Measurements from ENCODE around the gene TET3. TPM values are rescaled to one million over a fixed set of nuclear protein-coding genes. Genes with fewer than 3 reads are reported as not detected.

TET3 gene
- total and polyA plus RNA-seq, 2 of the 4 experiments (the other 2 are of a cell fraction): 1.6 to 1.8 TPM

DNA sequence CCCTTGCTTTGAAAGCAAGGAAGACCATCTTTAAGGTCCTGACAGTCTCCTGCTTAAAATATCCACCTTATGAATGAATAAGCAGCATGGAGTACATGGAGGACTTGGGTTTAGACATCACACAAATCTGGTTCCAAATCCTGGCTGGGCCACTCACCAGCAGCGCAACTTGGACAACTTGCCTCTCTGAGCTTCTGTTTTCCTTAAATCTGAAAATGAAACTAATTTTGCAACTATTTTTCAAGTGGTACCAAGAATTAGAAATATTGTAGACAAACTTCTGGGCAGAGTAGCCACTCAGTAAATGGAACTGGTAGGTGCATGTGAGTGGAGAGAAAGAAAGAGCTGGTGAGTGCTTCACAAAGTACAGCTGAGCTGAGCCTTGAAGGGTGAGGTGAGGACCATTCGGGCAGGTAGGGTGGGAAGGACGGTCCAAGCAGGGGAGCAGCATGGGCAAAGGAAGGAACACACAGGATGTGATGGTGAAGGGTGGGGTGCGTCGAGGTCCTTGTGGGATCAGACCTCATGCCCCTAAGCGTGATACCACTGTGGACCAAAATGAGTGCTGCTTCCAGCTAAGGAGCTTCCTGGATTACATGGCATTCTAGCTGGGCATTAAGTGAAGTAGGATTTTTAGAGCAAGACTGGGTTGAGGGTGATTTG lies 14.4 kb upstream of the TET3 start (continued):
- TF ChIP-seq MAZ (IDR thresholded peaks at IDR 0.05; ENCODE audit: borderline replicate concordance, low read depth, low read length): no peak

DNA sequence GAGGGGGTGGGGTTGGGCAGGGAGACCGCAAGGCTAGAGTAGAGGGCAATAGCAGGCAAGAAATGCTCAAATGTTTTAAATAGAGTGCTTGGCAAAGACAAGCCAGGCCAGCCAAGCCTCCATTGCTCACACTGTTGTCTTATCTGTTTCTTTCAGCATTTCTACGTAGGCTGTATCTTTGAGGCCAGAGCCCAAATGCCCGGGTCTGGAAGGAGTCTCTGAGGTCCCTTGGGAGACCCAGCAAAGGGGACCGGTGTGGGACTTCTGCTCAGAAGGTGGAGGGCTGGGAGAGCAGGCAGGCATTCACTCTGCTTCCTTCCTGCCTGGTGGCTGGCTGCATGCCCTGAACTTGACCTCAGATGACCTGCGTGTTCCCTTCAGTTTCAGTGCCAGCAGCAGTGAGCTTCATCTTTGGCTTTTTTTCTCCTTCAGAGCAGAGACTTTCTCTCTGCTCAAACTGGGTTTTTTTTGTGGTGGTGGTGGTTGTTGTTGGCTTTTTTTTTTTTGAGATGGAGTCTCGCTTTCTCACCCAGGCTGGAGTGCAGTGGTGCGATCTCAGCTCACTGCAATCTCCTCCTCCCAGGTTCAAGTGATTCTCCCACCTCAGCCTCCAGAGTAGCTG lies 13.7 kb upstream of the TET3 start:
- no TSS peak for BruUV-seq (replicated peaks)
- H2AFZ ChIP-seq (replicated peaks; ENCODE audit: low read length, poor library complexity): no peak overlapping the region

More for the DNA sequence above, 13.7 kb upstream of the TET3 start:
- intact Hi-C loops (cut with micrococcal nuclease) (no loop called here), in situ Hi-C loops (cut with MboI; ENCODE audit: low sequenced_read_pairs) (no loop called here), dilution Hi-C loops (cut with HindIII; ENCODE audit: low sequenced_read_pairs, unreplicated experiment) (no loop called here)
- H3K4ac ChIP-seq (ENCODE audit: low read depth, low read length): peak overlapping the region; percentile 17; the same call in 1 of the 2 replicates
- H3K9me1 ChIP-seq (ENCODE audit: insufficient read depth, low read length): peaks cover 4% of the 10 kb centered on the region; the same call in 1 of the 2 replicates
- WGBS, 2 experiments (ENCODE audit: extremely low coverage in 2 of 2, insufficient read length in 1 of 2): 70% methylated on average over 3 of the region's 7 CpGs; no CpG with 5 or more reads in 1 of the 2 experiments
- H2BK120ac ChIP-seq (ENCODE audit: low read depth, low read length): no peak overlapping the region
- H4K5ac ChIP-seq (ENCODE audit: low read depth, low read length): no peak overlapping the region
- H3K36me3 ChIP-seq (ENCODE audit: control insufficient read depth, insufficient read depth, low read length): no peaks in the 10 kb centered on the region
- H2BK15ac ChIP-seq (ENCODE audit: low read depth, low read length): no peak overlapping the region
- H3K4me1 ChIP-seq (ENCODE audit: control insufficient read depth, insufficient read depth, low read length): peaks cover 4% of the 10 kb centered on the region; the same call in 1 of the 2 replicates
- H3K79me1 ChIP-seq (ENCODE audit: low read depth in 1 of 2, low read length in 2 of 2): no peaks in the 10 kb centered on the region
- H4K8ac ChIP-seq (ENCODE audit: low read depth in 2 of 2, low read length in 2 of 2): no peak overlapping the region
- no peak overlapping the region for H2AK5ac ChIP-seq (ENCODE audit: low read depth, low read length)
- no peak overlapping the region for H3K4me3 ChIP-seq (ENCODE audit: insufficient read depth, low read depth, low read length)
- no peak overlapping the region for H2AK9ac ChIP-seq (replicated peaks; ENCODE audit: low read depth, low read length, poor library complexity)
- no peak overlapping the region for H3K23ac ChIP-seq (ENCODE audit: low read depth, low read length)
- H3K27me3 ChIP-seq (ENCODE audit: control insufficient read depth, insufficient read depth, low read length): peaks cover 2% of the 10 kb centered on the region; the same call in 1 of the 2 replicates
- DNase-seq (no peak), ATAC-seq (ENCODE audit: low read depth) (0 out of 2 replicates have a peak, but pooled peaks have one; percentile 16)
- no peak overlapping the region for H3K14ac ChIP-seq (replicated peaks; ENCODE audit: low read depth, low read length)
- no peak overlapping the region for H3K9ac ChIP-seq (ENCODE audit: low read depth, low read length)
- no peaks in the 10 kb centered on the region for H3K9me3 ChIP-seq (ENCODE audit: control insufficient read depth, insufficient read depth, low read length)
- H3K56ac ChIP-seq (ENCODE audit: extremely low read depth, insufficient read depth, low read length): no peak overlapping the region
- H2BK20ac ChIP-seq (ENCODE audit: low read depth, low read length): no peak overlapping the region
- ChIA-PET CTCF (no interaction called here), POLR2A (ENCODE audit: unreplicated experiment) (no interaction called here)
- TF ChIP-seq CHD1 (IDR thresholded peaks at IDR 0.05; ENCODE audit: low read depth, low read length): no peak
- H2BK5ac ChIP-seq (ENCODE audit: low read depth, low read length, poor library complexity, severe bottlenecking): no peak overlapping the region
- no peak overlapping the region for H3K27ac ChIP-seq (ENCODE audit: insufficient read depth, low read length)
- H3K18ac ChIP-seq (ENCODE audit: low read depth, low read length): no peak overlapping the region
- no peak overlapping the region for H4K91ac ChIP-seq (ENCODE audit: insufficient read depth, low read depth, low read length)
- no peak overlapping the region for H3K4me2 ChIP-seq (ENCODE audit: low read depth, low read length)
- no peaks in the 10 kb centered on the region for H4K20me1 ChIP-seq (ENCODE audit: insufficient read depth, low read length)
